ENCODE data around the gene PPARA. TPM values are rescaled to one million over a fixed set of nuclear protein-coding genes. Genes with fewer than 3 reads are reported as not detected.

The PPARA gene
- total and polyA plus RNA-seq, 2 donors (not counting 3 experiments of a cell fraction or from before 2014, with no cell fraction given): 3.1 to 10.7 TPM

DNA sequence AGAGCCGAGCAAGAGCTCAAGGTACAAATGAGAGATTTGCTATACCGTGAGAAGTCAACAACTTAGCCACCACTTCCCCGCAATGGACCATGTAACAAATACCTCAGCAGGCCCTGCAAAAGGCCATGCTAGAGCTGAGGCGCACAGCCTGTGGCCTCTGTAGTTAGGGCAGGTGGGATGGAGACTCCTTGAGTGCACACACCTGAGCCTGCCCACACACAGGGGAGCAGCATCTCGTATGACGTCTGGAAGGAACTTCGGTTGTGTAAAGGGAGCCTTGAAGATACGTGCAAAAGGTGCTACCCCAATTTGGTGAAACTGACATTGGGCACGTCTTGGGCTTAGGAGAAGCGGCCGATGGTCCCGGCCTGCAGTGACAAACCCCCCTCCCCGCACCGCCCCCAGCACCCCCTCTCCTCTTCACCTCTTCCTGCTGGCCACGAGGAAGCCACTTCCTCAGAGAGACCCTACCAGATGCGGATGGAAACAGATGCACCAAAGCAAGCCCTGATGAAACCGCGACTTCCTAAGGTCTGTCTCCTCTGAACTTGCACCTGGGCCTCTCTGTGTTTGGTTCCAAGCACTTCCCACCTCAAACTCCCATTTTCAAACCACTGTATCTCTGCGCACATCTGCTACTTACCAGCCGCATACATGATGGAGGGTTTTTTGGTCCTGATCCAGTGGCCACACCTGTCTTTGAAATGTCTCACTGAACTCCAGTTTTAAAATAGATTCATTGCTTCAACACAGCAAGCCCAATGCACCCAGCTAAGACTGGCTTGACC lies 89.1 kb downstream of the PPARA start:
- no peaks in the 10 kb centered on the region for H3K9me3 ChIP-seq (replicated peaks; ENCODE audit: control insufficient read depth, insufficient read depth, low read length)
- dilution Hi-C loops (cut with MboI; ENCODE audit: extremely low pct_ligation_motif_present, low sequenced_read_pairs) (no loop called here), intact Hi-C loops (cut with micrococcal nuclease) (no loop called here)
- DNase-seq (ENCODE audit: low read depth, low spot score): no peak
- no peaks in the 10 kb centered on the region for H4K20me1 ChIP-seq (replicated peaks; ENCODE audit: control insufficient read depth, extremely low read depth, insufficient read depth, low read length)
- H3K4me3 ChIP-seq (replicated peaks in 1 of 3; ENCODE audit: insufficient read depth in 1 of 3, low read depth in 1 of 3, low read length in 3 of 3): no peak overlapping the region
- CTCF ChIA-PET: no interaction called here
- H2AFZ ChIP-seq (ENCODE audit: low read depth, low read length): no peak overlapping the region
- H3K4me2 ChIP-seq (ENCODE audit: insufficient read depth, low read length): no peak overlapping the region
- H3K9me1 ChIP-seq (replicated peaks; ENCODE audit: control insufficient read depth, extremely low read depth, insufficient read depth, low read length): no peaks in the 10 kb centered on the region
- FAIRE-seq: no peak
- H3K4me1 ChIP-seq (ENCODE audit: control insufficient read depth, extremely low read depth, insufficient read depth, low read length): no peaks in the 10 kb centered on the region
- no peaks in the 10 kb centered on the region for H3K36me3 ChIP-seq (ENCODE audit: control insufficient read depth in 2 of 2, extremely low read depth in 1 of 2, insufficient read depth in 2 of 2, low read length in 2 of 2)
- H3K79me2 ChIP-seq (ENCODE audit: control insufficient read depth, insufficient read depth, low read length): no peaks in the 10 kb centered on the region
- H3K27me3 ChIP-seq (ENCODE audit: control insufficient read depth in 2 of 2, insufficient read depth in 2 of 2, low read length in 2 of 2): no peaks in the 10 kb centered on the region
- H3K27ac ChIP-seq (ENCODE audit: insufficient read depth, low read depth, low read length): no peak overlapping the region
- no TSS peak for BruUV-seq (replicated peaks)
- TF ChIP-seq, protein P1, sequence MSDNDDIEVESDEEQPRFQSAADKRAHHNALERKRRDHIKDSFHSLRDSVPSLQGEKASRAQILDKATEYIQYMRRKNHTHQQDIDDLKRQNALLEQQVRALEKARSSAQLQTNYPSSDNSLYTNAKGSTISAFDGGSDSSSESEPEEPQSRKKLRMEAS (IDR thresholded peaks at IDR 0.05; ENCODE audit: insufficient read depth, insufficient read length): no peak
- TF ChIP-seq JUN (IDR thresholded peaks at IDR 0.05; ENCODE audit: borderline replicate concordance, insufficient read depth, insufficient read length, low read depth) (no peak), FOS (IDR thresholded peaks at IDR 0.05; ENCODE audit: borderline replicate concordance, insufficient read depth, low read length) (no peak), POLR2AphosphoS5 (IDR thresholded peaks at IDR 0.05; ENCODE audit: insufficient read depth, low read depth, low read length) (no peak), GATA2 (IDR thresholded peaks at IDR 0.05; ENCODE audit: insufficient read depth, insufficient read length, low read depth, low read length) (no peak), POLR2A (IDR thresholded peaks at IDR 0.05; ENCODE audit: low read depth, low read length) (no peak)
- POLR2A ChIA-PET: no interaction called here
- no peak overlapping the region for H3K9ac ChIP-seq (replicated peaks; ENCODE audit: extremely low read depth, insufficient read depth, low read length)

DNA sequence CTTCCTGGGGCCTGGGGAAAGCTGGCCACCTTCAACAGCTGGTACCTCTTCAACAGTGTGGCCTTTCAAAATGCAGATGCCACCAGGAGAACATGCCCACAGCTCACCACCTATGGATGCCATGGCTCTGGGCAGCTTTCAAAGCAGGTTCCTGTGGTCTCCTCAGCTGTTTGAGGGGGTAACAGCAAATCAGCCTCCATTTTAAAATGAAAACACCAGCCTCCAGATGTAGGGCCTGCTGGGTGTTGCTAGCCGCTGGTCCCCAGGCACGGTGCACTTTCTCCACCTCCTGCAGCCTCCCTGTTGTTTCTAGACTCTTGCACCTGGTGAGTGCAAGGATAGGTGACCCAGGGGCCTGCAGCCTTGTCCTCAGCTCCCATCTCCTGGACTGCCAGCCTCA lies 89.7 kb downstream of the PPARA start:
- Histone ChIP-seq H3K4me1 (ENCODE audit: control insufficient read depth, extremely low read depth, insufficient read depth, low read length) (no peaks in the 10 kb centered on the region), H3K9me3 (replicated peaks; ENCODE audit: control insufficient read depth, insufficient read depth, low read length) (no peaks in the 10 kb centered on the region), H4K20me1 (replicated peaks; ENCODE audit: control insufficient read depth, extremely low read depth, insufficient read depth, low read length) (no peaks in the 10 kb centered on the region), H3K9ac (replicated peaks; ENCODE audit: extremely low read depth, insufficient read depth, low read length) (no peak overlapping the region), H3K4me2 (ENCODE audit: insufficient read depth, low read length) (no peak overlapping the region), H2AFZ (ENCODE audit: low read depth, low read length) (no peak overlapping the region), H3K9me1 (replicated peaks; ENCODE audit: control insufficient read depth, extremely low read depth, insufficient read depth, low read length) (no peaks in the 10 kb centered on the region), H3K27ac (ENCODE audit: insufficient read depth, low read depth, low read length) (no peak overlapping the region), H3K36me3 (ENCODE audit: control insufficient read depth in 2 of 2, extremely low read depth in 1 of 2, insufficient read depth in 2 of 2, low read length in 2 of 2) (no peaks in the 10 kb centered on the region), H3K79me2 (ENCODE audit: control insufficient read depth, insufficient read depth, low read length) (no peaks in the 10 kb centered on the region), H3K27me3 (ENCODE audit: control insufficient read depth in 2 of 2, insufficient read depth in 2 of 2, low read length in 2 of 2) (no peaks in the 10 kb centered on the region), H3K4me3 (replicated peaks in 1 of 3; ENCODE audit: insufficient read depth in 1 of 3, low read depth in 1 of 3, low read length in 3 of 3) (no peak overlapping the region)
- ChIA-PET CTCF (no interaction called here), POLR2A (no interaction called here)
- FAIRE-seq (no peak), DNase-seq (ENCODE audit: low read depth, low spot score) (no peak)
- intact Hi-C loops (cut with micrococcal nuclease): no loop called here
- no TSS peak for BruUV-seq (replicated peaks)
- dilution Hi-C loops (cut with MboI; ENCODE audit: extremely low pct_ligation_motif_present, low sequenced_read_pairs): no loop called here
- TF ChIP-seq FOS (IDR thresholded peaks at IDR 0.05; ENCODE audit: borderline replicate concordance, insufficient read depth, low read length) (no peak), JUN (IDR thresholded peaks at IDR 0.05; ENCODE audit: borderline replicate concordance, insufficient read depth, insufficient read length, low read depth) (no peak), POLR2A (IDR thresholded peaks at IDR 0.05; ENCODE audit: low read depth, low read length) (no peak), EZH2 (IDR thresholded peaks at IDR 0.05; ENCODE audit: borderline replicate concordance, low read depth, low read length, severe bottlenecking) (no peak), MYC (IDR thresholded peaks at IDR 0.05; ENCODE audit: low read depth, low read length) (no peak), POLR2AphosphoS5 (IDR thresholded peaks at IDR 0.05; ENCODE audit: insufficient read depth, low read depth, low read length) (no peak), GATA2 (IDR thresholded peaks at IDR 0.05; ENCODE audit: insufficient read depth, insufficient read length, low read depth, low read length) (no peak)
- TF ChIP-seq, protein P1 (IDR thresholded peaks at IDR 0.05; ENCODE audit: insufficient read depth, insufficient read length): no peak
- TF ChIP-seq, protein P2, sequence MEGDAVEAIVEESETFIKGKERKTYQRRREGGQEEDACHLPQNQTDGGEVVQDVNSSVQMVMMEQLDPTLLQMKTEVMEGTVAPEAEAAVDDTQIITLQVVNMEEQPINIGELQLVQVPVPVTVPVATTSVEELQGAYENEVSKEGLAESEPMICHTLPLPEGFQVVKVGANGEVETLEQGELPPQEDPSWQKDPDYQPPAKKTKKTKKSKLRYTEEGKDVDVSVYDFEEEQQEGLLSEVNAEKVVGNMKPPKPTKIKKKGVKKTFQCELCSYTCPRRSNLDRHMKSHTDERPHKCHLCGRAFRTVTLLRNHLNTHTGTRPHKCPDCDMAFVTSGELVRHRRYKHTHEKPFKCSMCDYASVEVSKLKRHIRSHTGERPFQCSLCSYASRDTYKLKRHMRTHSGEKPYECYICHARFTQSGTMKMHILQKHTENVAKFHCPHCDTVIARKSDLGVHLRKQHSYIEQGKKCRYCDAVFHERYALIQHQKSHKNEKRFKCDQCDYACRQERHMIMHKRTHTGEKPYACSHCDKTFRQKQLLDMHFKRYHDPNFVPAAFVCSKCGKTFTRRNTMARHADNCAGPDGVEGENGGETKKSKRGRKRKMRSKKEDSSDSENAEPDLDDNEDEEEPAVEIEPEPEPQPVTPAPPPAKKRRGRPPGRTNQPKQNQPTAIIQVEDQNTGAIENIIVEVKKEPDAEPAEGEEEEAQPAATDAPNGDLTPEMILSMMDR (IDR thresholded peaks at IDR 0.05; ENCODE audit: extremely low read depth in 1 of 2, insufficient read depth in 1 of 2, low read depth in 1 of 2, low read length in 2 of 2): no peak
